Measurements from ENCODE around the gene HOXD13. TPM values are rescaled to one million over a fixed set of nuclear protein-coding genes. Genes with fewer than 3 reads are reported as not detected.

The HOXD13 gene
- total and polyA plus RNA-seq, 2 donors (not counting 1 experiment from before 2014, with no cell fraction given): not detected

DNA sequence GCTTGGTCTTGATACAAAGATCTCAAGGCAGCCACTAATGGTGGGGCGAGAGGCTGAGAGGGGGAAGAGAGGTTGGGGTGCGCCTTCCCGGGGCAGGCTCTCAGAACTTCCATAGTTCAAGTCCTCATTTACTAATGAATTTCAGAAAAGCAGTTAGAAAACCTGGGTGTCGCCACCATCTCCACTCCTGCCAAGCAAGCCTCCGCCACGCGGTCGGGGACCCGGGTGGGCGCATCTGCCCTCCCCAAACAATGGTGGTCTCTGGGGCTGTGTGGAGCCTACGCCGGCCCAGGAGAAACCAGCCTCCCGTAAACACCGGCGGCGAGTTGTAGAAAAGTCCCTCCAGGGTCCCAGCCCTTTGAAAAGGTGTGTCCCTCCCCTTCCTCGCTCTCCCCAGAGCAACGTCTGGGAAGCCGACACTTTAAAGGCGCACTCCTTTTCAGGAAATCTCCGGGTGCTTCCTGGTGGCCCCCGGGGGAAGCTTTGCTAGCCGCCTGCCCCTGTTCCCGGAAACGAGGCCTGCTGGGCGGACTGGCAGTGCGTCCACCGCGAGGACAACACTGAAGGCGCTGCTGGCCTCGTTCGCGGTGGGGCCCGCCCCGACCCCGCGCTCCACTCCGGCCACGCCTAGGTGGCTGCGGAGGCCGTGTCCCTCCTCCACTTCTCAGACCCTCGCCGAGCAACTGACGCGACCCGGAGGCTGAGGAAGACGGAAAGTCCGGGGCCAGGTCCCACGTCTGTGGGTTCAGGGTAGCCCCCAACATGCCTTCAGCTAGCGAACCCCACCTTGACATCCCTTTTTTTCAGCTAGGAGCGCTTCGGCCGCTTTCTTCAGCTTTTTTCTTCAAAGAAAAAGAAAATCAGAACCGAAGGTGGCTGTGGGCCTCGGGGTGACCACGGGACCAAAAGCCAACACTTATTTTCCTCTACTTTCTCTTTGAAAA, 25.6 kb upstream of the HOXD13 start:
- DNase-seq (ENCODE audit: low read depth in 2 of 2): no peak
- no peak overlapping the region for H2AFZ ChIP-seq (ENCODE audit: low read length)
- H3K27me3 ChIP-seq (ENCODE audit: control insufficient read depth, insufficient read depth, low read length): peaks cover 20% of the 10 kb centered on the region
- TF ChIP-seq EZH2 (IDR thresholded peaks at IDR 0.05; ENCODE audit: low read length, missing control alignments): no peak
- TF ChIP-seq, protein P1, sequence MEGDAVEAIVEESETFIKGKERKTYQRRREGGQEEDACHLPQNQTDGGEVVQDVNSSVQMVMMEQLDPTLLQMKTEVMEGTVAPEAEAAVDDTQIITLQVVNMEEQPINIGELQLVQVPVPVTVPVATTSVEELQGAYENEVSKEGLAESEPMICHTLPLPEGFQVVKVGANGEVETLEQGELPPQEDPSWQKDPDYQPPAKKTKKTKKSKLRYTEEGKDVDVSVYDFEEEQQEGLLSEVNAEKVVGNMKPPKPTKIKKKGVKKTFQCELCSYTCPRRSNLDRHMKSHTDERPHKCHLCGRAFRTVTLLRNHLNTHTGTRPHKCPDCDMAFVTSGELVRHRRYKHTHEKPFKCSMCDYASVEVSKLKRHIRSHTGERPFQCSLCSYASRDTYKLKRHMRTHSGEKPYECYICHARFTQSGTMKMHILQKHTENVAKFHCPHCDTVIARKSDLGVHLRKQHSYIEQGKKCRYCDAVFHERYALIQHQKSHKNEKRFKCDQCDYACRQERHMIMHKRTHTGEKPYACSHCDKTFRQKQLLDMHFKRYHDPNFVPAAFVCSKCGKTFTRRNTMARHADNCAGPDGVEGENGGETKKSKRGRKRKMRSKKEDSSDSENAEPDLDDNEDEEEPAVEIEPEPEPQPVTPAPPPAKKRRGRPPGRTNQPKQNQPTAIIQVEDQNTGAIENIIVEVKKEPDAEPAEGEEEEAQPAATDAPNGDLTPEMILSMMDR (conservative IDR thresholded peaks at IDR 0.05 in 1 of 2, IDR thresholded peaks at IDR 0.05 in 1 of 2; ENCODE audit: low read depth in 1 of 2, low read length in 2 of 2): no peak
- no peaks in the 10 kb centered on the region for H3K4me1 ChIP-seq (ENCODE audit: control insufficient read depth, extremely low read depth, insufficient read depth, low read length)
- H3K79me2 ChIP-seq (ENCODE audit: control insufficient read depth, insufficient read depth, low read length): no peaks in the 10 kb centered on the region
- H3K4me2 ChIP-seq (ENCODE audit: extremely low read depth, insufficient read depth, low read length): peak overlapping the region; percentile 8
- peak overlapping the region in 2 of 4 experiments; percentile 25 to 36 for H3K4me3 ChIP-seq (replicated peaks in 1 of 4; ENCODE audit: control extremely low read depth in 1 of 4, insufficient read depth in 1 of 4, low read depth in 3 of 4, low read length in 4 of 4)
- H3K9me3 ChIP-seq (ENCODE audit: control insufficient read depth, insufficient read depth, low read depth, low read length): no peaks in the 10 kb centered on the region
- no peaks in the 10 kb centered on the region for H4K20me1 ChIP-seq (ENCODE audit: control insufficient read depth, extremely low read depth, insufficient read depth, low read length)
- H3K27ac ChIP-seq (ENCODE audit: insufficient read depth, low read length): no peak overlapping the region
- H3K36me3 ChIP-seq (ENCODE audit: control insufficient read depth, insufficient read depth, low read length): no peaks in the 10 kb centered on the region
- no peak overlapping the region for H3K9ac ChIP-seq (ENCODE audit: insufficient read depth, low read length)

DNA sequence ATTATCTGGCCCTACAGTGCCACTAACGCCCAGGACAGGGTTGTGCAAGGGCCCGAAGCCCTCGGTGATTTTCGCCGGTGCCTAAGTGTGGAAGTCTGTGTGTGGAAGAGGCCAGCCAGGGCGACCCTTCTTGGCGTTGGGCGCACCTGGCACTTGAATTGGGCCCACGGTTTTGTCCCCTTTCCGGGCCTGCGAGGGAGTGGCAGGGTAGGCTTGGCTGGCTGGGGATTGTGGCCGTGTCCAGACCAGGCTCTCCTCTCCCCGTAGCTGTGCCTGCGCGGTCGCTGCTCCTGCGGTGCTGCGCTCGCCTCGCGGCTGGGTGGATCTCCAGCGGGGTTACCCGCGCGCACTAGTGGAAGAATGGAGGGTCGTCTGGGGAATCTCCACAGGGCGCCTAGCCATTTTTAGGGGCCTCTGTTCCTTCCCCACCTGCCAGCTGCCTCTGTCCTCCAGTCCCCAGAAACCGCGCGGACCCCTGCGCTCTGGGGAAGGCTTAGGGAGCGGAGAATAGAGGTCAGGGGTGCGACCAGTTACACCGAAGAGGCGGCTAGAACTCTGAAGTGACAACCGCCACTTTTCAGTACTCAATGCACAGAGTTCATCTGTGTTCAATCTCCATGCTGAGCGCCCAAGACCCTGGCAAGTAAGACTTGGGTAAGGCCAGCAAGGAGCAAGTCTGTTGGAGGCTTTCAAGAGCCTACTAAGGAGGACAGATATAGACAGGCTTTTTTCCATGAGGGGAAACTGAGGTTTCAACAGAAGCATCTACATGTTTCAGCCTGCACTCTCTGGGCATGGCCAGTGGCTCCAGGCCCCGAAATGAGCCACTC, 24.7 kb upstream of the HOXD13 start:
- TF ChIP-seq, protein P1 (conservative IDR thresholded peaks at IDR 0.05 in 1 of 2, IDR thresholded peaks at IDR 0.05 in 1 of 2; ENCODE audit: low read depth in 1 of 2, low read length in 2 of 2): no peak
- TF ChIP-seq EZH2 (IDR thresholded peaks at IDR 0.05; ENCODE audit: low read length, missing control alignments): no peak
- peak overlapping the region in 2 of 4 experiments; percentile 25 to 36 for H3K4me3 ChIP-seq (replicated peaks in 1 of 4; ENCODE audit: control extremely low read depth in 1 of 4, insufficient read depth in 1 of 4, low read depth in 3 of 4, low read length in 4 of 4)
- H3K79me2 ChIP-seq (ENCODE audit: control insufficient read depth, insufficient read depth, low read length): no peaks in the 10 kb centered on the region
- H3K4me1 ChIP-seq (ENCODE audit: control insufficient read depth, extremely low read depth, insufficient read depth, low read length): no peaks in the 10 kb centered on the region
- no peak for DNase-seq (ENCODE audit: low read depth in 2 of 2)
- no peak overlapping the region for H3K4me2 ChIP-seq (ENCODE audit: extremely low read depth, insufficient read depth, low read length)
- no peaks in the 10 kb centered on the region for H3K36me3 ChIP-seq (ENCODE audit: control insufficient read depth, insufficient read depth, low read length)
- H3K27me3 ChIP-seq (ENCODE audit: control insufficient read depth, insufficient read depth, low read length): peaks cover 25% of the 10 kb centered on the region
- no peaks in the 10 kb centered on the region for H3K9me3 ChIP-seq (ENCODE audit: control insufficient read depth, insufficient read depth, low read depth, low read length)
- no peak overlapping the region for H2AFZ ChIP-seq (ENCODE audit: low read length)
- H3K9ac ChIP-seq (ENCODE audit: insufficient read depth, low read length): no peak overlapping the region
- H3K27ac ChIP-seq (ENCODE audit: insufficient read depth, low read length): no peak overlapping the region
- H4K20me1 ChIP-seq (ENCODE audit: control insufficient read depth, extremely low read depth, insufficient read depth, low read length): no peaks in the 10 kb centered on the region

DNA sequence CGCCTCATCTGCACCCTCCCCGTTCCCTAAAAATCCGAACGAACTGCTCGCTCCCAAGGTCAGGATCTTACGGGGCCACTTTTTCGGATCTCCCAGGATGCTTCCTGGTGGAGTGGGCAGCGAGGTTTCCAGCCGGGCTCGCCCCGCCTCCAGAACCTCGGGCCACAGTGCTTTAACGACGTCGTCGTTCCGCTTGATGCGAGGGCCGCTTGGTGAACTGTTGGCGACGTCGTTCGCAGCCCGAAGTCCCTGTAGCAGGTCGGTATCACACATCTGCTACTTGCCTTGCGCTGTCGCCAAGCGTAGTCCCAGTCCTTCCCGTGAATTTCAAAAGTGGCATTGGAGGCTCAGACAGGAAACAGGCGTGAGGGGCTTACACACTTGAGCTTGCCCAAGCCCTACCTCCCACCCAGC, 24.1 kb upstream of the HOXD13 start:
- H2AFZ ChIP-seq (ENCODE audit: low read length): no peak overlapping the region

More for the DNA sequence above, 24.1 kb upstream of the HOXD13 start:
- no peak overlapping the region for H3K4me3 ChIP-seq (replicated peaks in 1 of 4; ENCODE audit: control extremely low read depth in 1 of 4, insufficient read depth in 1 of 4, low read depth in 3 of 4, low read length in 4 of 4)
- H3K9me3 ChIP-seq (ENCODE audit: control insufficient read depth, insufficient read depth, low read depth, low read length): no peaks in the 10 kb centered on the region
- no peaks in the 10 kb centered on the region for H3K4me1 ChIP-seq (ENCODE audit: control insufficient read depth, extremely low read depth, insufficient read depth, low read length)
- peaks cover 30% of the 10 kb centered on the region for H3K27me3 ChIP-seq (ENCODE audit: control insufficient read depth, insufficient read depth, low read length)
- no peaks in the 10 kb centered on the region for H4K20me1 ChIP-seq (ENCODE audit: control insufficient read depth, extremely low read depth, insufficient read depth, low read length)
- H3K79me2 ChIP-seq (ENCODE audit: control insufficient read depth, insufficient read depth, low read length): no peaks in the 10 kb centered on the region
- H3K4me2 ChIP-seq (ENCODE audit: extremely low read depth, insufficient read depth, low read length): no peak overlapping the region
- peak; percentile 68 for TF ChIP-seq EZH2 (IDR thresholded peaks at IDR 0.05; ENCODE audit: low read length, missing control alignments)
- TF ChIP-seq, protein P1 (conservative IDR thresholded peaks at IDR 0.05 in 1 of 2, IDR thresholded peaks at IDR 0.05 in 1 of 2; ENCODE audit: low read depth in 1 of 2, low read length in 2 of 2): no peak
- no peak for DNase-seq (ENCODE audit: low read depth in 2 of 2)
- H3K36me3 ChIP-seq (ENCODE audit: control insufficient read depth, insufficient read depth, low read length): no peaks in the 10 kb centered on the region
- no peak overlapping the region for H3K27ac ChIP-seq (ENCODE audit: insufficient read depth, low read length)
- no peak overlapping the region for H3K9ac ChIP-seq (ENCODE audit: insufficient read depth, low read length)

Data from fibroblast of lung (primary cell).